Cortex of kidney (tissue), 1 donor: ENCODE results near the gene SLC46A2.

Source experiments
- DNase-seq: peaks from one replicate; lab custom pipeline; 2025; lab: John Stamatoyannopoulos, UW

The SLC46A2 gene, protein sequence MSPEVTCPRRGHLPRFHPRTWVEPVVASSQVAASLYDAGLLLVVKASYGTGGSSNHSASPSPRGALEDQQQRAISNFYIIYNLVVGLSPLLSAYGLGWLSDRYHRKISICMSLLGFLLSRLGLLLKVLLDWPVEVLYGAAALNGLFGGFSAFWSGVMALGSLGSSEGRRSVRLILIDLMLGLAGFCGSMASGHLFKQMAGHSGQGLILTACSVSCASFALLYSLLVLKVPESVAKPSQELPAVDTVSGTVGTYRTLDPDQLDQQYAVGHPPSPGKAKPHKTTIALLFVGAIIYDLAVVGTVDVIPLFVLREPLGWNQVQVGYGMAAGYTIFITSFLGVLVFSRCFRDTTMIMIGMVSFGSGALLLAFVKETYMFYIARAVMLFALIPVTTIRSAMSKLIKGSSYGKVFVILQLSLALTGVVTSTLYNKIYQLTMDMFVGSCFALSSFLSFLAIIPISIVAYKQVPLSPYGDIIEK

DNA sequence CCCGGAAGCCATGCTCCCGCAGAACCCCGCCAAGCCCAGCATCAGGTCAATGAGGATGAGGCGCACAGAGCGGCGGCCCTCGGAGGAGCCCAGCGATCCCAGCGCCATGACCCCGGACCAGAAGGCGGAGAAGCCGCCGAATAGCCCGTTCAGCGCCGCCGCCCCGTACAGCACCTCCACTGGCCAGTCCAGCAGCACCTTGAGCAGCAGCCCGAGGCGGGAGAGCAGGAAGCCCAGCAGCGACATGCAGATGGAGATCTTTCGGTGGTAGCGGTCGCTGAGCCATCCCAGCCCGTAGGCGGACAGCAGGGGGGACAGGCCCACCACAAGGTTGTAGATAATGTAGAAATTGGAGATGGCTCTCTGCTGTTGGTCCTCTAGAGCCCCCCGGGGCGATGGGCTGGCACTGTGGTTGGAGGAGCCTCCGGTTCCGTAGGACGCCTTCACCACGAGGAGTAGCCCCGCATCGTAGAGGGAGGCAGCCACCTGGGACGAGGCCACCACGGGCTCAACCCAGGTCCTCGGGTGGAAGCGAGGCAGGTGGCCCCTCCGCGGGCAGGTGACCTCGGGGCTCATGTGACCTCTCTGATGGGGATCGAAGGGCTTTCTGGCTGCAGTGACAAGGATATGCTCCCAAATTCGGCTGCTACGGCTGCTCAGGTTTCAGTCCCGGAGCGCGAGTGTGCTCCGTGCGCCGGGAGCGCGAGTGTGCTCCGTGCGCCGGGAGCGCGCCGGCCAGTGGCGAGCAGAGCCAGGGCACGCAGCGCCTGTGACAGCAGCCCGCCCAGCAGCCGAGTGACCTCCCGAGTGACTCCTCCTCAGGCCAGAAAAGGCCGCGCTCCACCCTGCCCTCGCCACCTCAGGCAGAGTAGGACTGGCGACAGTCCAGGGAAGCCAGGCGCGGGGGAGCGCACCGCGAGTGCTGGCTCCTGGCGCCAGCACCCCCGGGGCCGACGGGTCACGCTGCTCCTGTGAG, at the start of gene SLC46A2:
SLC46A2 (minus strand) TSS at position 771 of the 976 bp plus-strand sequence; CDS start at position 576, 195 bp downstream.
- no peak for DNase-seq

GRCh38 chr9:112939418-112939817, 48.7 kb upstream of the SLC46A2 start:
- DNase-seq: no peak

- DNase-seq: no peak
These were observed 43.0 kb upstream of the SLC46A2 start for GRCh38 chr9:112933696-112934095.

DNA sequence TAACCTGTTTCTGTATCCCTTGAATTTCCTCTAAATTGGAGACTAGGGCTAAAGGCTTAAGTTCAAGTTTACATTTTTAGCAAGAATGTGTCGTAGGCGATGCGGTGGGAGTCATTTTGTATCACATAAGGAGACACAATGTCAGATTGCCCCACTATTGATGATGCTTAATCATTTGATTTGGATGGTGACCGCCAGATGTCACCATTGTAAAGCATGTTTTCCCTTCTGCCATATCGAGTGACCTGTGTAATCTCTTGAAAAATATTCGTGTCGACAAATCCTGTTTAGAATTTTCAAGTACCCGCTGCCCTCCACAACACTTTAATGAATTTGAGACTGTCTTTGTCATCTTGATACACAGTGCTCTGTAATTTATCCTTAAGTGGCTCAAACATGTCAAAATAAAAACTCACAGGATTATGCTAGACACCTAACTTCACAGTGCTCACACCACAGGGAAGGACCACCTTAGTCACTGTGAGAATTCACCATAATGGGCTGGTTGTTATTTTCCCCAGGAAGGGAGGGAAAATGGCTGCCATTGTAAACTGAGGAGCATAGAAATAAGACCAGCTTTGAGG, 34.5 kb upstream of the SLC46A2 start:
- no peak for DNase-seq

- DNase-seq: no peak
These were observed 30.9 kb upstream of the SLC46A2 start for GRCh38 chr9:112921549-112921948.

- no peak for DNase-seq
These were observed 27.3 kb upstream of the SLC46A2 start for GRCh38 chr9:112917987-112918362.

- DNase-seq: no peak
These were observed 26.6 kb upstream of the SLC46A2 start for GRCh38 chr9:112917047-112917986.

DNA sequence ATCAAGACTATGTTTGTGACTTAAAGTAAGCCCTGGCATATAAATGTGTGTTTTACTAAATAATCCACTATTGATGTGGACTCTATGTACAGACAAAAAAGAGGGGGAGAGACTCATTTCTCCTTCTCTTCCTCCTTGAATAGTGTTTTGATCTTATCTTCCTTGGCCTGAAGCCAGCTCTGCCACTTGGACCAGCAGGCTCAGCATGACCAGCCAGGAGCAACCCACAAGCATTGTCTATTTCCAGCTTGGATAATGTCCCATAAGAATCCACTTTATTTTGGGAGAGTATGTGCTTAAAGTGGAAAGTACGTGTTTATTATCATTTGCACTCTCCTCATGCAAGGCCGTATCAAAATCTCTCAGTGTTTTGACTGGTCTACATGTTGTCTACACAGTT, 23.8 kb upstream of the SLC46A2 start:
- DNase-seq: no peak

DNA sequence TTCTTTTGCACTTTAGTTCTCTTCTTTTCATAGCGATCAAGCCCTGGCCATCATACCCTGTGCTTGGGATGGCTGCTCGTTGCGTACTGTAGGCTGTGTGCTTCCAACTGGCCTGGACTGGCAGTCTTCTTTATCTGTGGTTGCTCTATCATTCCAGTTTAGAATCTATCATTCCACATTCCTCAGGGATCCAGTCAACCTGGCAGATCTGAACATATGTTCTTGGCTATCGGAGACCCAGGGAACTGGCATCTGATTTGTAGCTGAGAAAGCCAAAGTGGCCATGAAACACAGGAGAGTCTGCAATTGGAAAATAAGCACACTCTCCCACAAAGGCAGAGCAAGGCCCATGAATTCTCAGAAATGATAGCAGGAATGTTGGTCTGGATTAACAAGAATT, 22.6 kb upstream of the SLC46A2 start:
- no peak for DNase-seq

- DNase-seq: no peak
These were observed 22.0 kb upstream of the SLC46A2 start for GRCh38 chr9:112912636-112913035.

GRCh38 chr9:112911736-112912135, 21.1 kb upstream of the SLC46A2 start:
- DNase-seq: no peak

DNA sequence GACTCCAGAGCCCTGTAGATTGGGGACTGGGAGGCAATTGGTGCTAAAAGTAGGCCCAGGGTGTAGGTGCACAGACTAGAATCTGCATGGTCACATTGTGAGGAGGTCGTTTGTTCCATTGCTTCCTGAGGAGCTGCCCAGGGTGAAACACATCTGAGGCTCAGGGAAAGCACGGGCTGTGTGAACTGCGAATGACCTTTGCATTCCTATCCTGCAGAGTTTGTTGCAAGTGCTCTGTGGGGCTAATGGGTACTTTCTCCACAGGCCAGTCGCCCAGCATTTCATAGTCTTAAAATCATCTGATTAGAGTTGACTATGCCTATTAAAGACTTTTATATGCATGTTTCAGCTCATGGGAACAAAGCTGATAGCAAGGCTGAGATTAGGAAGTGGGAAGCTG, 14.4 kb upstream of the SLC46A2 start:
- DNase-seq: no peak

- no peak for DNase-seq
These were observed 10.2 kb upstream of the SLC46A2 start for GRCh38 chr9:112900901-112901300.

- DNase-seq: no peak
These were observed 9.8 kb upstream of the SLC46A2 start for GRCh38 chr9:112900488-112900887.

DNA sequence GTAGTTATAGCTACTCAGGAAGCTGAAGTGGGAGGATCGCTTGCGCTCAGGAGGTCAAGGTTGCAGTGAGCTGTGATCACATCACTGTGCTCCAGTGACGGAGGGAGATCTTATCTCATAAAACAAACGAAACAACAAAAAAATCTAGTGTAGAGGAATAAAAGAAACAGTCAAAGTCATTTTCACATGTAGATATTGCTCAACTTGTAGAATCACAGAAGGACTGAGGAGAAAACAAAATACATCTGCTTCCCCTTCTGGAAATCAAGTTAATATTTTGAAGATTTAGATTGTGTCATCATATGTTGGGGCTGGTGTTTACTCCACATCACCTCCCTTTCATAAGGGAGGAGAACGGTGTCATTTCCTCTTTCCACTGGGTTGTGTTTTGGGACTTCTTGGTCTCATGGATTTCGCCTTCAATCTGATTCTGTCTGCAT, 8.2 kb upstream of the SLC46A2 start:
- no peak for DNase-seq

GRCh38 chr9:112896131-112896530, 5.5 kb upstream of the SLC46A2 start:
- DNase-seq: no peak

DNA sequence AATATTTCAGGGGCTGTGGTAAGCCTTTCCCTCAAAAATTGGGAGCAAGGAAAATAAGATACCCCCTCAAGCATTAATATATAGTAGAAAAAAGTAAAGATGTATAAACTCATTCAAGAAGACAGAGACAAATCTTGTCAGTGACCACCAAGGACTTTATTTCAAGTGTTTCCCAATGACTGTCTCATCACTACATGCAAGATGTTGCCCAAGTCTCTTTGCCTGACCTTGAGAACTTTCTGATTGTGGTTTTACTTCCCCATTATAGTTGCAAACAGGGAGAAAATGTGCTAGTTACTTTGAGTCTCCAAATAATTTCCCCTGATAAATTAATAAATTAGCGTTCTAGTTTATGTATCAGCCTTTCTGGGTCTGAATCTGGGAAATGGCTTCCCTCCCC, 4.0 kb upstream of the SLC46A2 start:
- no peak for DNase-seq

DNA sequence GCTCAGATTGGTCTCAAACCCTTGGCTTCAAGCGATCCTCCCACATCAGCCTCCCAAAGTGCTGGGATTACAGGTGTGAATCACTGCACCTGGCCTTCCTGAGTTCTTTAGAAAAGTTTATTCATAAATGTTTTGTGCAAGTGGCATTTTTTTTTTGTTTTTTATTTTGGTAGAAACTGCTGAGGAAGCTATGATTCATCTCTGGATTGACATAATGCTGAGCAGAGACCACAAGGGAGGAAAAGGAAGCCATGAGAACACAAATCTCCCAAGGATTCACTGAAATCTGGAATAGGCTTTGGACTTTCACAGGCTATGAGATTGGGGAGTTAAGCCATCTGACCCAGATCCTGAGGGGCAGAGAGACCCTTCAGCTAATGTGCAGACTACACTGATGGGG, 3.4 kb upstream of the SLC46A2 start:
- no peak for DNase-seq

DNA sequence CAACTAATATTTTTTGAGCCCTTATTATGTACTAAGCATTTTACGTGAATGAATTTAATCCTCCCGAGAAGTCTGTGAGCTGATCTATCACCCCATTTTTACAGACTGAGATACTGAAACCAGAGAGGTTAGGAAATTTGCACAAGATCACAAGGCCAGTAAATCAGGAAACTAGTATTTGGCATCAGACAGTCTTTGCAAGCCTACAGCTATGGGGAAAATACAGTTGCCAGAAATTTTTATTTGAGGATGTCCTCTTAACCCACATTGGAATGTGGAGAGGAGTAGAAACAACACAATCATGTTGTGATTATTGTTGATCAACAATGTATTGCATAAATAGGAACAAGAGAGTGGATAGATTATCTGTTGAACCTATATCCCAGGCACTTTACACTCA, 2.3 kb upstream of the SLC46A2 start:
- DNase-seq: no peak

GRCh38 chr9:112891521-112891920, 845 bp upstream of the SLC46A2 start:
- no peak for DNase-seq

DNA sequence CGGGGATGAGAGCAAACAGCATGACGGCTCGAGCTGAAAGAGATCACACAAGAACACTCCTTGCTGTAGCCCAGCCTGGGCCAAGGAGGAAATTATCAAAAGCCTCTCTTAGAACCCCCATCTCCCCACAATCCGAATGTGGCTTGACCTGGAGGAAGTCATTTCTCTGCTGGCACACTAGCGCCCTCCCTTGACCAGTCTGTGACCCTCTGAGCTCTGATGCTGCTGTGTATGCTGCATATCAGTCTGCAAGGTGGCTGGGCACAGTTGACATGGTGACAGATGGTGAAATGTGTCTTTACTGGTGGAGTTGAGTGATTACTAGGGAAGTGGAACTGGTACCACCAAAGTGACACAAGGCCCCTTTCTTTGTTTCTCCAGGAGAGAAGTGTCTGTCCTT, 3.3 kb downstream of the SLC46A2 start:
- DNase-seq: no peak
